PFSK-1 (cell line): ENCODE data around the gene MTA3.

ENCODE experiments used
- FOXP2 ChIP-seq: optimal IDR thresholded peaks from 2 replicates; pipeline ENCODE3; 2011; ENCODE audit warnings: borderline replicate concordance, control low read depth, inconsistent platforms; ENCODE audit not compliant: insufficient read depth; ENCODE audit errors: extremely low read length, extremely low read depth
- POLR2AphosphoS5 ChIP-seq: IDR thresholded peaks from 2 replicates; pipeline ENCODE4 v1.6.1; 2012; ENCODE audit warnings: low read depth, mild to moderate bottlenecking, control low read depth, low read length, moderate library complexity
- REST ChIP-seq, 2 experiments: IDR thresholded peaks; 2 replicates each; pipeline versions ENCODE4 v1.6.1 to v1.8.0; 2011 to 2012; ENCODE audit warnings: low read depth in 2 of 2, low read length in 2 of 2, control low read depth in 1 of 2, inconsistent platforms in 1 of 2, mild to moderate bottlenecking in 1 of 2, moderate library complexity in 1 of 2; ENCODE audit not compliant: insufficient read depth in 1 of 2
- SIN3A ChIP-seq: IDR thresholded peaks from 2 replicates; pipeline ENCODE4 v1.6.1; 2012; ENCODE audit warnings: mild to moderate bottlenecking, low read length, moderate library complexity, borderline replicate concordance; ENCODE audit not compliant: insufficient read depth
- TAF1 ChIP-seq: IDR thresholded peaks from 2 replicates; pipeline ENCODE4 v1.6.1; 2012; ENCODE audit warnings: low read length, control low read depth, borderline replicate concordance; ENCODE audit not compliant: insufficient read depth

- TF ChIP-seq REST (IDR thresholded peaks at IDR 0.05; ENCODE audit: insufficient read depth in 1 of 2, low read depth in 2 of 2, low read length in 2 of 2), result no peak
- TF ChIP-seq POLR2AphosphoS5, result no peak
- TF ChIP-seq TAF1, result no peak
- no peak for TF ChIP-seq SIN3A
- no peak for TF ChIP-seq FOXP2
Observed at GRCh38 chr2:42791606-42792005, 223.2 kb downstream of the MTA3 start.
